Measurements from ENCODE around the gene MITF. TPM values are rescaled to one million over a fixed set of nuclear protein-coding genes. Genes with fewer than 3 reads are reported as not detected.
"Not testable (repeated sequence)": the region's sequence is repeated elsewhere in the genome, so short reads cannot be mapped to it uniquely, and the experiment has no call there.

Gene MITF
- total RNA-seq, 1 donor = 6.1 TPM

DNA sequence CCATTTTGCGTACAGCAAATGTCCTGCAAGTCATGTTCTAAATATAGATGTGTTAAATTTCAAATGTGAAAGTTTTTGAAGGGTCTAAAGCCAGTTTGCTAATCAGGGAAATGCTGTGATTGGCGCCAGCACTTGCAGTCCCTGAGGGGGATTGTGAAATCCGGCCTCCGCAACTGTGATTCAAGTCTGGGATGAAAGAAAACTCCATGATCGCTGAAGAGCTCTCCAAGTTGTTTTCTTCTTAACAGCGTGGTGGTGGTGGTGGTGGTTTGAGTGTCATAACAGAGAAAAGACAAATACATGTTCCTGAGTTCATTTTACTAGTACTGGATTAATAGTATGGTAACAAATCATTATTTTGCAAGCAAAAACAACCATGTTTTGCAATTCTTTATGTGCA lies 51.8 kb downstream of the MITF start:
- TF ChIP-seq CTCF (IDR thresholded peaks at IDR 0.05; ENCODE audit: insufficient read depth, low read length) = no peak
- DNase-seq (ENCODE audit: low read depth) = peak; percentile 90
- H3K4me3 ChIP-seq (ENCODE audit: low read depth, low read length) = no peak overlapping the region

GRCh38 chr3:69791919-69792399 lies 52.7 kb downstream of the MITF start:
- TF ChIP-seq CTCF (IDR thresholded peaks at IDR 0.05; ENCODE audit: insufficient read depth, low read length) = peak; percentile 58
- no peak overlapping the region for H3K4me3 ChIP-seq (ENCODE audit: low read depth, low read length)
- DNase-seq (ENCODE audit: low read depth) = peak; percentile 69

- not testable (repeated sequence) for DNase-seq (ENCODE audit: low read depth)
Measured at GRCh38 chr3:69796126-69796525, 56.9 kb downstream of the MITF start.

DNA sequence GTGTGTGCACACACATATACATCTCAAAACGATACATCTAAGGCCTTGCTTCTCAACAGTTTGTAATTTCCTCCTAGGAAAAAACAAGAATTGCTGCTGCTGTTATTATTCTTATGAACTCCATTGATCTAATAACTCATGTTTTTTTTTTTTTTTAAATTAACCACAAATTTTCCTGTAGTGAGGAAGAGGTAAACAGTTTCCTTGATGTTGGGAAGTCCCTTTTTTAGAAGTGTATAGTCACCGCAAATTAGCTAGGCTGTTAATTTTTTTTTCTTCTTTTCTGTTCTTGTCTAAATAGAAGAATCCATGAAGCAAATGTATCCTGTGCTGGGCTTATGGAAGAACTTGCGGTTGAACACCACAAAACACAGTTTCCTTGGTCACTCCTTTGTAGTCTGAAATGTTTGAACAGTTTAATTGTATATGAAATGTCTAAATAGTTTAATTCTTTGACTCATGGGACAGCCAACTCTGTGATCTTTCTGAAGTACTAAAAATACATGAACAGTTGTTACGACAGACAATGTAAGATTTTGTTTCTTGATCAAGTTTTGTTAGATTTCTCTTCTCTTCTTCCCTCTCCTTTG lies 64.5 kb downstream of the MITF start:
- H3K4me3 ChIP-seq (ENCODE audit: low read depth, low read length) = no peak overlapping the region
- no peak for TF ChIP-seq CTCF (IDR thresholded peaks at IDR 0.05; ENCODE audit: insufficient read depth, low read length)
- DNase-seq (ENCODE audit: low read depth) = no peak

More at GRCh38 chr3:69796126-69796525, 56.9 kb downstream of the MITF start:
- not testable (repeated sequence) for H3K4me3 ChIP-seq (ENCODE audit: low read depth, low read length)

DNA sequence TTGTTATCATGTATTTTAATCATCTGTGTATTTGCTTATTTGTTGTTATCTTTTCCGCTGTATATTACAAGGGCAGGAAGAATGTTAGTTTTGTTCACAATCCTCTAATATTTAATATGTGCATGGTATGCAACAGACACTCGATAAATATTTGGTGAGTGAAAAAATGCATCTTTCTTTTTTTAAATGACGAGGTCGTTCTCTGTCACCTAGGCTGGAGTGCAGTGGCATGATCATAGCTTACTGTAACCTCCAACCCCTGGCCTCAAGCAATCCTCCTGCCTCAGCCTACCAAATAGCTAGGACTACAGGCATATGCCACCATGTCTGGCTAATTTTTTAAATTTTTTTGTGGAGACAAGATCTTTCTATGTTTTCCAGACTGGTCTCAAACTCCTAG lies 66.2 kb downstream of the MITF start:
- no peak for DNase-seq (ENCODE audit: low read depth)
- TF ChIP-seq CTCF (IDR thresholded peaks at IDR 0.05; ENCODE audit: insufficient read depth, low read length) = no peak
- H3K4me3 ChIP-seq (ENCODE audit: low read depth, low read length) = no peak overlapping the region

- H3K4me3 ChIP-seq (ENCODE audit: low read depth, low read length) = no peak overlapping the region
- no peak for TF ChIP-seq CTCF (IDR thresholded peaks at IDR 0.05; ENCODE audit: insufficient read depth, low read length)
- peak; percentile 45 for DNase-seq (ENCODE audit: low read depth)
Measured at GRCh38 chr3:69806735-69807438, 67.6 kb downstream of the MITF start.

- H3K4me3 ChIP-seq (ENCODE audit: low read depth, low read length) = no peak overlapping the region
- no peak for DNase-seq (ENCODE audit: low read depth)
- TF ChIP-seq CTCF (IDR thresholded peaks at IDR 0.05; ENCODE audit: insufficient read depth, low read length) = no peak
Measured at GRCh38 chr3:69807674-69808073, 68.4 kb downstream of the MITF start.
